HCT116 (cell line): ENCODE data around the gene STXBP5. TPM values are rescaled to one million over a fixed set of nuclear protein-coding genes. Genes with fewer than 3 reads are reported as not detected.

ENCODE experiments used
- ATAC-seq: fragments of 200-7000 bp; cut with Tn5 transposase; 2 replicates; pipeline ENCODE4 v1.9.1; 2020; ENCODE audit warnings: mild to moderate bottlenecking, moderate library complexity
- BruUV-seq: library from RNA; stranded (reverse); fragments of 400-500 nt; replicated peaks from 2 replicates; lab custom pipeline; 2021; lab: Mats Ljungman, UMichigan
- CTCF ChIA-PET: fragments of 300-600 bp; sonication (Branson Sonifier 250); formaldehyde crosslinking; loops from one replicate; lab custom pipeline; 2021; ENCODE audit warnings: antibody characterized with exemption; lab: Charles Lee
- POLR2A ChIA-PET: fragments of 300-600, 350-600 bp; sonication (Branson Sonifier 250); formaldehyde crosslinking; loops from one replicate; lab custom pipeline; 2021; ENCODE audit warnings: antibody characterized with exemption; lab: Charles Lee
- RAD21 ChIA-PET, 2 experiments: fragments of 300-600 bp; sonication (Branson Sonifier 250); formaldehyde crosslinking; loops; one replicate each; lab custom pipeline; 2023; ENCODE audit warnings: low total read pairs in 2 of 2; ENCODE audit not compliant: uncharacterized antibody in 2 of 2, unreplicated experiment in 2 of 2, low non-redundant PET in 1 of 2; lab: Charles Lee
- DNase-seq: peaks from one replicate; pipeline ENCODE4 v3.0.0-alpha.2; 2010; ENCODE audit warnings: low read depth, low spot score
- H2AFZ ChIP-seq: fragments of 200-600 bp; shearing (Covaris generic), sonication (generic); 2 replicates; pipeline ENCODE4 v1.6.1; 2017; ENCODE audit warnings: low read depth, mixed run types, mixed read lengths, antibody characterized with exemption, low read length; ENCODE audit not compliant: poor library complexity, severe bottlenecking
- H3K27ac ChIP-seq: 2 replicates; pipeline ENCODE4 v1.5.1; 2012; ENCODE audit warnings: low read depth, low read length
- H3K27me3 ChIP-seq: fragments of 200-600 bp; sonication (generic); 2 replicates; pipeline ENCODE4 v1.6.1; 2016; ENCODE audit warnings: mixed run types, low read length, mixed read lengths; ENCODE audit not compliant: insufficient read depth
- H3K36me3 ChIP-seq, 2 experiments: fragments of 200-500 bp in 1 of 2; fragments of 200-600 bp in 1 of 2; sonication (Bioruptor generic) in 1 of 2; sonication (generic) in 1 of 2; 2 replicates each; pipeline versions ENCODE4 v1.5.1 to v1.6.1; 2014 to 2016; ENCODE audit warnings: low read length in 2 of 2, inconsistent platforms in 1 of 2, mixed read lengths in 1 of 2, mixed run types in 1 of 2; ENCODE audit not compliant: insufficient read depth in 2 of 2, control insufficient read depth in 1 of 2
- H3K4me1 ChIP-seq, 2 experiments: fragments of 200-600 bp in 1 of 2; sonication (generic) in 1 of 2; 2 replicates each; pipeline versions ENCODE4 v1.5.1 to v1.6.1; 2012 to 2017; ENCODE audit warnings: low read length in 2 of 2, inconsistent platforms in 1 of 2, mild to moderate bottlenecking in 1 of 2, mixed read lengths in 1 of 2, mixed run types in 1 of 2, moderate library complexity in 1 of 2; ENCODE audit not compliant: insufficient read depth in 2 of 2, control insufficient read depth in 1 of 2
- H3K4me2 ChIP-seq: fragments of 200-600 bp; sonication (generic); 2 replicates; pipeline ENCODE4 v1.6.1; 2017; ENCODE audit warnings: mixed run types, low read length, mixed read lengths
- H3K4me3 ChIP-seq, 2 experiments: fragments of 200-600 bp in 1 of 2; sonication (generic) in 1 of 2; replicated peaks in 1 of 2; 2 replicates each; pipeline ENCODE4 v1.5.1; 2011 to 2016; ENCODE audit warnings: low read length in 2 of 2, control low read depth in 1 of 2, low read depth in 1 of 2, mild to moderate bottlenecking in 1 of 2, mixed read lengths in 1 of 2, mixed run types in 1 of 2
- H3K79me2 ChIP-seq: fragments of 200-600 bp; sonication (generic); 2 replicates; pipeline ENCODE4 v1.6.1; 2017; ENCODE audit warnings: mild to moderate bottlenecking, mixed run types, low read length, moderate library complexity, mixed read lengths; ENCODE audit not compliant: insufficient read depth
- H3K9ac ChIP-seq: fragments of 200-600 bp; sonication (generic); 2 replicates; pipeline ENCODE4 v1.6.1; 2016; ENCODE audit warnings: low read length, mixed read lengths
- H3K9me2 ChIP-seq: fragments of 200-600 bp; sonication (generic), shearing (Covaris generic); 2 replicates; pipeline ENCODE4 v1.6.1; 2017; ENCODE audit warnings: mixed run types, mild to moderate bottlenecking, moderate library complexity; ENCODE audit not compliant: insufficient read depth
- H3K9me3 ChIP-seq, 2 experiments: fragments of 200-500 bp in 1 of 2; fragments of 200-600 bp in 1 of 2; sonication (Bioruptor generic) in 1 of 2; sonication (generic) in 1 of 2; 2 replicates each; pipeline ENCODE4 v1.6.1; 2014 to 2017; ENCODE audit warnings: low read length in 2 of 2, mixed read lengths in 2 of 2, inconsistent platforms in 1 of 2, low read depth in 1 of 2, mild to moderate bottlenecking in 1 of 2, mixed run types in 1 of 2, moderate library complexity in 1 of 2; ENCODE audit not compliant: control insufficient read depth in 1 of 2, insufficient read depth in 1 of 2
- H4K20me1 ChIP-seq: fragments of 200-600 bp; sonication (generic), shearing (Covaris generic); 2 replicates; pipeline ENCODE4 v1.6.1; 2017; ENCODE audit warnings: mixed run types, mild to moderate bottlenecking, moderate library complexity; ENCODE audit not compliant: insufficient read depth
- CBX3 ChIP-seq: IDR thresholded peaks from 2 replicates; pipeline ENCODE4 v1.6.1; 2012; ENCODE audit warnings: low read depth
- CTCF ChIP-seq, 3 experiments: fragments of 200-600 bp in 1 of 3; sonication (generic) in 1 of 3; IDR thresholded peaks in 2 of 3; conservative IDR thresholded peaks in 1 of 3; 2 replicates each; pipeline ENCODE4 v1.5.1; 2012 to 2017; ENCODE audit warnings: low read depth in 2 of 3, low read length in 2 of 3, antibody characterized with exemption in 1 of 3, borderline replicate concordance in 1 of 3, control low read depth in 1 of 3, mild to moderate bottlenecking in 1 of 3, mixed read lengths in 1 of 3, mixed run types in 1 of 3, moderate library complexity in 1 of 3; ENCODE audit not compliant: insufficient read depth in 1 of 3
- EGR1 ChIP-seq: IDR thresholded peaks from 2 replicates; pipeline ENCODE4 v1.6.1; 2012; ENCODE audit warnings: low read depth
- ELF1 ChIP-seq: IDR thresholded peaks from 2 replicates; pipeline ENCODE4 v1.6.1; 2012; ENCODE audit warnings: low read depth, borderline replicate concordance
- EZH2 ChIP-seq: fragments of 200-600 bp; sonication (generic); IDR thresholded peaks from 2 replicates; pipeline ENCODE4 v1.6.1; 2017; ENCODE audit warnings: antibody characterized with exemption, mixed run types
- JUND ChIP-seq: IDR thresholded peaks from 2 replicates; pipeline ENCODE4 v1.6.1; 2012
- POLR2A ChIP-seq: IDR thresholded peaks from 2 replicates; pipeline ENCODE4 v1.7.0; 2011; ENCODE audit warnings: borderline replicate concordance; ENCODE audit not compliant: insufficient read depth, insufficient read length; ENCODE audit errors: extremely low read depth
- POLR2AphosphoS5 ChIP-seq: IDR thresholded peaks from 2 replicates; pipeline ENCODE4 v1.6.1; 2011; ENCODE audit warnings: mild to moderate bottlenecking, low read depth, low read length, moderate library complexity
- RAD21 ChIP-seq: IDR thresholded peaks from 2 replicates; pipeline ENCODE4 v1.6.1; 2012; ENCODE audit warnings: low read depth, mild to moderate bottlenecking
- SIN3A ChIP-seq: IDR thresholded peaks from 2 replicates; pipeline ENCODE4 v1.6.1; 2012; ENCODE audit warnings: low read depth
- SP1 ChIP-seq: IDR thresholded peaks from 2 replicates; pipeline ENCODE4 v1.6.1; 2012; ENCODE audit warnings: low read depth
- SRF ChIP-seq: IDR thresholded peaks from 2 replicates; pipeline ENCODE4 v1.6.1; 2012; ENCODE audit warnings: low read depth
- YY1 ChIP-seq: IDR thresholded peaks from 2 replicates; pipeline ENCODE4 v1.6.1; 2011; ENCODE audit warnings: low read length, low read depth, moderate library complexity, mild to moderate bottlenecking; ENCODE audit not compliant: insufficient replicate concordance; ENCODE audit errors: extremely low read depth
- ZBTB33 ChIP-seq: IDR thresholded peaks from 2 replicates; pipeline ENCODE4 v1.6.1; 2011; ENCODE audit warnings: mild to moderate bottlenecking, low read length, moderate library complexity; ENCODE audit not compliant: insufficient replicate concordance; ENCODE audit errors: extremely low read depth
- ZFX ChIP-seq: fragments of 450-650 bp; IDR thresholded peaks from 2 replicates; pipeline ENCODE4 v1.6.1; 2017
- ZNF274 ChIP-seq: fragments of 200-500 bp; sonication (Bioruptor generic); IDR thresholded peaks from 2 replicates; pipeline ENCODE4 v1.6.1; 2014; ENCODE audit warnings: mild to moderate bottlenecking, low read depth, low read length, inconsistent platforms
- intact Hi-C: fragments of 100-400 bp; cut with micrococcal nuclease; formaldehyde crosslinking; loops from 2 replicates; pipeline ENCODE4 v1.10.0; 2022
- total RNA-seq: library from RNA; stranded (reverse); gene quantifications from one replicate; pipeline ENCODE4 v1.2.1, GENCODE V29; 2021; ENCODE audit not compliant: unreplicated experiment
- TF ChIP-seq, protein P1 (sequence below): IDR thresholded peaks from 2 replicates; pipeline ENCODE4 v1.6.1; 2012
- TF ChIP-seq, protein P2 (sequence below): IDR thresholded peaks from 2 replicates; pipeline ENCODE4 v1.6.1; 2012

The STXBP5 gene
- total RNA-seq, 1 experiment from 2014 or later = 12.6 TPM

GRCh38 chr6:147297663-147298316 is 93.6 kb downstream of the STXBP5 start:
- CTCF ChIA-PET = no interaction called here

GRCh38 chr6:147298461-147298860 is 94.2 kb downstream of the STXBP5 start:
- Histone ChIP-seq H3K9me2 (no peaks in the 10 kb centered on the region), H3K9ac (no peak overlapping the region), H3K9me3 (no peaks in the 10 kb centered on the region), H3K27ac (no peak overlapping the region), H3K79me2 (no peaks in the 10 kb centered on the region), H3K4me2 (no peak overlapping the region), H4K20me1 (no peaks in the 10 kb centered on the region), H3K4me1 (no peaks in the 10 kb centered on the region), H3K4me3 (no peak overlapping the region), H3K27me3 (no peaks in the 10 kb centered on the region), H2AFZ (no peak overlapping the region), H3K36me3 (no peaks in the 10 kb centered on the region)
- ATAC-seq (no peak), DNase-seq (no peak)
- ChIA-PET POLR2A (no interaction called here), CTCF (no interaction called here), RAD21 (no interaction called here)
- intact Hi-C loops = no loop called here
- no TSS peak for BruUV-seq
- no peak for TF ChIP-seq ZBTB33
- no peak for TF ChIP-seq ZNF274
- no peak for TF ChIP-seq CBX3
- TF ChIP-seq SIN3A = no peak
- no peak for TF ChIP-seq ELF1
- TF ChIP-seq POLR2AphosphoS5 = no peak
- TF ChIP-seq, protein P1, sequence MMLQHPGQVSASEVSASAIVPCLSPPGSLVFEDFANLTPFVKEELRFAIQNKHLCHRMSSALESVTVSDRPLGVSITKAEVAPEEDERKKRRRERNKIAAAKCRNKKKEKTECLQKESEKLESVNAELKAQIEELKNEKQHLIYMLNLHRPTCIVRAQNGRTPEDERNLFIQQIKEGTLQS = no peak
- TF ChIP-seq JUND = no peak
- TF ChIP-seq POLR2A = no peak
- no peak for TF ChIP-seq EZH2
- TF ChIP-seq ZFX = no peak
- TF ChIP-seq RAD21 = no peak
- no peak for TF ChIP-seq CTCF (IDR thresholded peaks at IDR 0.05 in 2 of 3, conservative IDR thresholded peaks at IDR 0.05 in 1 of 3; ENCODE audit: borderline replicate concordance in 1 of 3, insufficient read depth in 1 of 3, low read depth in 2 of 3, low read length in 2 of 3)
- TF ChIP-seq YY1 = no peak
- TF ChIP-seq, protein P2, sequence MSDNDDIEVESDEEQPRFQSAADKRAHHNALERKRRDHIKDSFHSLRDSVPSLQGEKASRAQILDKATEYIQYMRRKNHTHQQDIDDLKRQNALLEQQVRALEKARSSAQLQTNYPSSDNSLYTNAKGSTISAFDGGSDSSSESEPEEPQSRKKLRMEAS = no peak

More at GRCh38 chr6:147297663-147298316, 93.6 kb downstream of the STXBP5 start:
- no peaks in the 10 kb centered on the region for H3K9me3 ChIP-seq
- no peaks in the 10 kb centered on the region for H3K36me3 ChIP-seq
- H3K27me3 ChIP-seq = no peaks in the 10 kb centered on the region
- no peak for ATAC-seq
- H3K4me1 ChIP-seq = no peaks in the 10 kb centered on the region
- no peaks in the 10 kb centered on the region for H3K9me2 ChIP-seq
- no peak overlapping the region for H3K4me3 ChIP-seq
- intact Hi-C loops = no loop called here
- DNase-seq = no peak
- no peaks in the 10 kb centered on the region for H4K20me1 ChIP-seq
- no peak overlapping the region for H3K27ac ChIP-seq
- ChIA-PET RAD21 (no interaction called here), POLR2A (no interaction called here)
- no peaks in the 10 kb centered on the region for H3K79me2 ChIP-seq
- no TSS peak for BruUV-seq
- H2AFZ ChIP-seq = no peak overlapping the region
- no peak for TF ChIP-seq SP1
- no peak for TF ChIP-seq SIN3A
- TF ChIP-seq SRF = no peak
- no peak for TF ChIP-seq RAD21
- TF ChIP-seq ZFX = no peak
- no peak for TF ChIP-seq EGR1
- TF ChIP-seq YY1 = no peak
- no peak overlapping the region for H3K4me2 ChIP-seq
- H3K9ac ChIP-seq = no peak overlapping the region
